Measurements from ENCODE around the gene CSGALNACT2. TPM values are rescaled to one million over a fixed set of nuclear protein-coding genes. Genes with fewer than 3 reads are reported as not detected.

CSGALNACT2 gene
- total and polyA plus RNA-seq, 9 of the 15 experiments (the other 6 are each of a cell fraction or from before 2014, with no cell fraction given): 1.4 to 7.3 (median 3.5) TPM

DNA sequence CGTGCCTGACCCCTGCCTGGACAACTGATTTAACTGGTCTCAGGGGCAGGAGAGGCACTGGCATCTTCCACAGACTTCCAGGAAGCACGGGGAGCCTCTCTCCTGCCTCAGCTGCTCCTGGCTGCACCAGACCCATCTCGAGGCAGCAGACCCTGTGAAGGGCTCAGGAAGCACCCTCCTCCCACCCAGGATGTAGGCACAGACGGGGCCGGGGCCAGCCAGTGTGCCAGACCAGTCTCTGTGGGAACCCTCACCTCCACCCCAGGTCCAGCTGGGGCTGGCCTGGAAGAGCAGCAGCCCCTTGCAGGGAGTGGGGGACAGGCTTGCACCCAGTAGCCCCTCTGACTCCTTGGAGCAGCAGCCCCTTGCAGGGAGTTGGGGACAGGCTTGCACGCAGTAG is 72.3 kb downstream of the CSGALNACT2 start:
- Histone ChIP-seq H3K9ac (ENCODE audit: insufficient read depth in 1 of 2, low read depth in 2 of 2, low read length in 2 of 2) (peak overlapping the region in 1 of 2 experiments; percentile 81; a peak in 2 of 4 replicates), H3K36me3 (ENCODE audit: control insufficient read depth, insufficient read depth, low read length) (no peaks in the 10 kb centered on the region), H3K27me3 (ENCODE audit: control insufficient read depth in 2 of 2, insufficient read depth in 2 of 2, low read length in 2 of 2) (peaks cover 13 to 54% of the 10 kb centered on the region in 2 experiments; a peak in 4 of 5 replicates), H3K4me2 (ENCODE audit: insufficient read depth, low read length) (no peak overlapping the region), H3K4me1 (replicated peaks in 1 of 2; ENCODE audit: control insufficient read depth in 2 of 2, insufficient read depth in 2 of 2, low read length in 2 of 2) (peaks cover 0 to 37% of the 10 kb centered on the region in 2 experiments; a peak in 2 of 5 replicates), H3K9me3 (replicated peaks; ENCODE audit: control insufficient read depth, insufficient read depth, low read depth, low read length) (no peaks in the 10 kb centered on the region), H3K27ac (ENCODE audit: extremely low read depth, low read depth, low read length) (no peak overlapping the region), H3K9me1 (ENCODE audit: control insufficient read depth, insufficient read depth, low read length) (no peaks in the 10 kb centered on the region), H2AFZ (ENCODE audit: low read depth, low read length) (no peak overlapping the region), H3K79me2 (ENCODE audit: control insufficient read depth, insufficient read depth, low read length) (no peaks in the 10 kb centered on the region), H3K4me3 (no peak overlapping the region), H4K20me1 (replicated peaks; ENCODE audit: control insufficient read depth, insufficient read depth, low read length) (peaks cover 17% of the 10 kb centered on the region; the same call in 1 of the 2 replicates)
- 3% methylated on average over 6 of the region's 6 CpGs for WGBS (ENCODE audit: insufficient coverage, low coverage, missing lambda C conversion rate)
- FAIRE-seq (no peak), ATAC-seq (peak; percentile 8; the same call in 2 of the 3 replicates), DNase-seq (ENCODE audit: extremely low read depth in 1 of 4, low spot score in 3 of 4) (no peak)
- intact Hi-C loops (cut with micrococcal nuclease) (no loop called here), in situ Hi-C loops (cut with MboI) (no loop called here)
- POLR2A ChIA-PET: interaction anchor here (0.6 to 1.0 kb wide), 3 partner anchors 10 to 289 kb away, joined by 3 read pairs; no protein-coding TSS in a partner anchor
- CTCF ChIA-PET (ENCODE audit: low intra/inter-chr PET ratio): no interaction called here
- TF ChIP-seq RBM22 (IDR thresholded peaks at IDR 0.05; ENCODE audit: low read depth, low read length, poor library complexity, severe bottlenecking) (no peak), ZNF12 (CRISPR knock-in tag; IDR thresholded peaks at IDR 0.05) (no peak), BHLHE40 (IDR thresholded peaks at IDR 0.05; ENCODE audit: low read length) (no peak), HNRNPH1 (optimal IDR thresholded peaks at IDR 0.05; ENCODE audit: low read depth, low read length) (no peak), HSF4 (CRISPR knock-in tag; IDR thresholded peaks at IDR 0.05; ENCODE audit: borderline replicate concordance) (no peak), ZNF197 (CRISPR knock-in tag; IDR thresholded peaks at IDR 0.05; ENCODE audit: low read depth) (no peak)
- TF ChIP-seq, protein P1, sequence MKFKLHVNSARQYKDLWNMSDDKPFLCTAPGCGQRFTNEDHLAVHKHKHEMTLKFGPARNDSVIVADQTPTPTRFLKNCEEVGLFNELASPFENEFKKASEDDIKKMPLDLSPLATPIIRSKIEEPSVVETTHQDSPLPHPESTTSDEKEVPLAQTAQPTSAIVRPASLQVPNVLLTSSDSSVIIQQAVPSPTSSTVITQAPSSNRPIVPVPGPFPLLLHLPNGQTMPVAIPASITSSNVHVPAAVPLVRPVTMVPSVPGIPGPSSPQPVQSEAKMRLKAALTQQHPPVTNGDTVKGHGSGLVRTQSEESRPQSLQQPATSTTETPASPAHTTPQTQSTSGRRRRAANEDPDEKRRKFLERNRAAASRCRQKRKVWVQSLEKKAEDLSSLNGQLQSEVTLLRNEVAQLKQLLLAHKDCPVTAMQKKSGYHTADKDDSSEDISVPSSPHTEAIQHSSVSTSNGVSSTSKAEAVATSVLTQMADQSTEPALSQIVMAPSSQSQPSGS (CRISPR knock-in tag; IDR thresholded peaks at IDR 0.05): no peak
- TF ChIP-seq, protein P2, sequence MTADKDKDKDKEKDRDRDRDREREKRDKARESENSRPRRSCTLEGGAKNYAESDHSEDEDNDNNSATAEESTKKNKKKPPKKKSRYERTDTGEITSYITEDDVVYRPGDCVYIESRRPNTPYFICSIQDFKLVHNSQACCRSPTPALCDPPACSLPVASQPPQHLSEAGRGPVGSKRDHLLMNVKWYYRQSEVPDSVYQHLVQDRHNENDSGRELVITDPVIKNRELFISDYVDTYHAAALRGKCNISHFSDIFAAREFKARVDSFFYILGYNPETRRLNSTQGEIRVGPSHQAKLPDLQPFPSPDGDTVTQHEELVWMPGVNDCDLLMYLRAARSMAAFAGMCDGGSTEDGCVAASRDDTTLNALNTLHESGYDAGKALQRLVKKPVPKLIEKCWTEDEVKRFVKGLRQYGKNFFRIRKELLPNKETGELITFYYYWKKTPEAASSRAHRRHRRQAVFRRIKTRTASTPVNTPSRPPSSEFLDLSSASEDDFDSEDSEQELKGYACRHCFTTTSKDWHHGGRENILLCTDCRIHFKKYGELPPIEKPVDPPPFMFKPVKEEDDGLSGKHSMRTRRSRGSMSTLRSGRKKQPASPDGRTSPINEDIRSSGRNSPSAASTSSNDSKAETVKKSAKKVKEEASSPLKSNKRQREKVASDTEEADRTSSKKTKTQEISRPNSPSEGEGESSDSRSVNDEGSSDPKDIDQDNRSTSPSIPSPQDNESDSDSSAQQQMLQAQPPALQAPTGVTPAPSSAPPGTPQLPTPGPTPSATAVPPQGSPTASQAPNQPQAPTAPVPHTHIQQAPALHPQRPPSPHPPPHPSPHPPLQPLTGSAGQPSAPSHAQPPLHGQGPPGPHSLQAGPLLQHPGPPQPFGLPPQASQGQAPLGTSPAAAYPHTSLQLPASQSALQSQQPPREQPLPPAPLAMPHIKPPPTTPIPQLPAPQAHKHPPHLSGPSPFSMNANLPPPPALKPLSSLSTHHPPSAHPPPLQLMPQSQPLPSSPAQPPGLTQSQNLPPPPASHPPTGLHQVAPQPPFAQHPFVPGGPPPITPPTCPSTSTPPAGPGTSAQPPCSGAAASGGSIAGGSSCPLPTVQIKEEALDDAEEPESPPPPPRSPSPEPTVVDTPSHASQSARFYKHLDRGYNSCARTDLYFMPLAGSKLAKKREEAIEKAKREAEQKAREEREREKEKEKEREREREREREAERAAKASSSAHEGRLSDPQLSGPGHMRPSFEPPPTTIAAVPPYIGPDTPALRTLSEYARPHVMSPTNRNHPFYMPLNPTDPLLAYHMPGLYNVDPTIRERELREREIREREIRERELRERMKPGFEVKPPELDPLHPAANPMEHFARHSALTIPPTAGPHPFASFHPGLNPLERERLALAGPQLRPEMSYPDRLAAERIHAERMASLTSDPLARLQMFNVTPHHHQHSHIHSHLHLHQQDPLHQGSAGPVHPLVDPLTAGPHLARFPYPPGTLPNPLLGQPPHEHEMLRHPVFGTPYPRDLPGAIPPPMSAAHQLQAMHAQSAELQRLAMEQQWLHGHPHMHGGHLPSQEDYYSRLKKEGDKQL (CRISPR knock-in tag; IDR thresholded peaks at IDR 0.05; ENCODE audit: borderline replicate concordance): no peak
- TF ChIP-seq, protein P3, sequence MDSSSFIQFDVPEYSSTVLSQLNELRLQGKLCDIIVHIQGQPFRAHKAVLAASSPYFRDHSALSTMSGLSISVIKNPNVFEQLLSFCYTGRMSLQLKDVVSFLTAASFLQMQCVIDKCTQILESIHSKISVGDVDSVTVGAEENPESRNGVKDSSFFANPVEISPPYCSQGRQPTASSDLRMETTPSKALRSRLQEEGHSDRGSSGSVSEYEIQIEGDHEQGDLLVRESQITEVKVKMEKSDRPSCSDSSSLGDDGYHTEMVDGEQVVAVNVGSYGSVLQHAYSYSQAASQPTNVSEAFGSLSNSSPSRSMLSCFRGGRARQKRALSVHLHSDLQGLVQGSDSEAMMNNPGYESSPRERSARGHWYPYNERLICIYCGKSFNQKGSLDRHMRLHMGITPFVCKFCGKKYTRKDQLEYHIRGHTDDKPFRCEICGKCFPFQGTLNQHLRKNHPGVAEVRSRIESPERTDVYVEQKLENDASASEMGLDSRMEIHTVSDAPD (CRISPR knock-in tag; IDR thresholded peaks at IDR 0.05): no peak
- TF ChIP-seq, protein P4, sequence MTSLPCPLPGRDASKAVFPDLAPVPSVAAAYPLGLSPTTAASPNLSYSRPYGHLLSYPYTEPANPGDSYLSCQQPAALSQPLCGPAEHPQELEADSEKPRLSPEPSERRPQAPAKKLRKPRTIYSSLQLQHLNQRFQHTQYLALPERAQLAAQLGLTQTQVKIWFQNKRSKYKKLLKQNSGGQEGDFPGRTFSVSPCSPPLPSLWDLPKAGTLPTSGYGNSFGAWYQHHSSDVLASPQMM (CRISPR knock-in tag; IDR thresholded peaks at IDR 0.05): no peak
- no TSS peak for BruUV-seq (replicated peaks)
